ENCODE data around the gene GPR3. TPM values are rescaled to one million over a fixed set of nuclear protein-coding genes. Genes with fewer than 3 reads are reported as not detected.

Gene GPR3
- total RNA-seq, 2 experiments from 2014 or later = 0.44 to 0.49 TPM

GRCh38 chr1:27363766-27364695 lies 28.4 kb upstream of the GPR3 start:
- CTCF ChIA-PET = interaction anchor here (1.1 to 9.1 kb wide), 5 partner anchors 7 to 41 kb away, joined by 3 to 127 read pairs (median 24); partner anchors contain the start of gene GPR3
- Mint-ChIP-seq H3K27ac (no peak overlapping the region), H3K9me3 (ENCODE audit: low read depth) (no peaks in the 10 kb centered on the region), H3K4me1 (peaks cover 31% of the 10 kb centered on the region), H3K4me3 (no peak overlapping the region), H3K27me3 (peaks cover 11% of the 10 kb centered on the region), H3K36me3 (no peaks in the 10 kb centered on the region)
- DNase-seq (no peak), ATAC-seq (no peak)

- Mint-ChIP-seq H3K4me3 (peak overlapping the region; percentile 78), H3K27me3 (peaks cover 9% of the 10 kb centered on the region)
- CTCF ChIA-PET = interaction anchor here (0.9 to 9.1 kb wide), 16 partner anchors 8 to 320 kb away, joined by 3 to 127 read pairs (median 10); partner anchors contain the start of genes GPR3 and SYTL1
Measured at GRCh38 chr1:27364696-27365371, 27.6 kb upstream of the GPR3 start.

GRCh38 chr1:27365372-27366112 lies 26.9 kb upstream of the GPR3 start:
- ATAC-seq (peak; percentile 69), DNase-seq (peak; percentile 89)
- Mint-ChIP-seq H3K36me3 (no peaks in the 10 kb centered on the region), H3K4me1 (peaks cover 27% of the 10 kb centered on the region), H3K4me3 (peak overlapping the region; percentile 78), H3K9me3 (ENCODE audit: low read depth) (no peaks in the 10 kb centered on the region), H3K27me3 (peaks cover 7% of the 10 kb centered on the region), H3K27ac (peak overlapping the region; percentile 79)
- CTCF ChIA-PET = interaction anchor here (0.6 to 9.1 kb wide), 30 partner anchors 9 to 321 kb away, joined by 3 to 127 read pairs (median 4); partner anchors contain the start of genes GPR3 and SYTL1

More at GRCh38 chr1:27364696-27365371, 27.6 kb upstream of the GPR3 start:
- Mint-ChIP-seq H3K27ac (no peak overlapping the region), H3K36me3 (no peaks in the 10 kb centered on the region), H3K4me1 (peaks cover 32% of the 10 kb centered on the region), H3K9me3 (ENCODE audit: low read depth) (no peaks in the 10 kb centered on the region)
- ATAC-seq = no peak
- no peak for DNase-seq

GRCh38 chr1:27366113-27366410 lies 26.4 kb upstream of the GPR3 start:
- CTCF ChIA-PET = interaction anchor here (0.6 to 9.1 kb wide), 31 partner anchors 9 to 322 kb away, joined by 3 to 127 read pairs (median 4); partner anchors contain the start of genes GPR3 and SYTL1

GRCh38 chr1:27366411-27367159 lies 25.8 kb upstream of the GPR3 start, which contains the start of gene MAP3K6:
TSS of gene MAP3K6 (minus strand) at chr1:27366961. CDS start at chr1:27366597, 364 bp downstream.
- H3K9me3 Mint-ChIP-seq (ENCODE audit: low read depth) = no peaks in the 10 kb centered on the region
- H3K27me3 Mint-ChIP-seq = peaks cover 7% of the 10 kb centered on the region
- CTCF ChIA-PET = interaction anchor here (0.5 to 9.1 kb wide), 31 partner anchors 10 to 557 kb away, joined by 3 to 127 read pairs (median 4); partner anchors contain the start of genes GPR3 and SYTL1
- H3K36me3 Mint-ChIP-seq = no peaks in the 10 kb centered on the region
- ATAC-seq (peak; percentile 58), DNase-seq (peak; percentile 59)
- H3K4me1 Mint-ChIP-seq = peaks cover 26% of the 10 kb centered on the region
- H3K27ac Mint-ChIP-seq = peak within 1 kb of the TSS; percentile 74
- peak within 1 kb of the TSS; percentile 78 for H3K4me3 Mint-ChIP-seq

More at GRCh38 chr1:27366113-27366410, 26.4 kb upstream of the GPR3 start:
- Mint-ChIP-seq H3K27me3 (peaks cover 7% of the 10 kb centered on the region), H3K9me3 (ENCODE audit: low read depth) (no peaks in the 10 kb centered on the region), H3K4me1 (peaks cover 26% of the 10 kb centered on the region), H3K36me3 (no peaks in the 10 kb centered on the region), H3K27ac (peak overlapping the region; percentile 74), H3K4me3 (peak overlapping the region; percentile 78)
- ATAC-seq (peak; percentile 79), DNase-seq (peak; percentile 83)

- DNase-seq (no peak), ATAC-seq (no peak)
- CTCF ChIA-PET = interaction anchor here (0.5 to 9.1 kb wide), 20 partner anchors 10 to 323 kb away, joined by 3 to 127 read pairs (median 6); partner anchors contain the start of genes GPR3 and SYTL1
- Mint-ChIP-seq H3K4me1 (peaks cover 26% of the 10 kb centered on the region), H3K27me3 (peaks cover 7% of the 10 kb centered on the region), H3K36me3 (no peaks in the 10 kb centered on the region), H3K4me3 (peak overlapping the region; percentile 48), H3K27ac (peak overlapping the region; percentile 15), H3K9me3 (ENCODE audit: low read depth) (no peaks in the 10 kb centered on the region)
Measured at GRCh38 chr1:27367160-27367650, 25.2 kb upstream of the GPR3 start.

GRCh38 chr1:27368869-27369582 lies 23.4 kb upstream of the GPR3 start:
- no peaks in the 10 kb centered on the region for H3K9me3 Mint-ChIP-seq (ENCODE audit: low read depth)
- peaks cover 7% of the 10 kb centered on the region for H3K27me3 Mint-ChIP-seq
- CTCF ChIA-PET = interaction anchor here (0.6 to 9.1 kb wide), 5 partner anchors 12 to 72 kb away, joined by 3 to 127 read pairs (median 7); no protein-coding TSS in a partner anchor
- no peaks in the 10 kb centered on the region for H3K36me3 Mint-ChIP-seq
- H3K4me1 Mint-ChIP-seq = peaks cover 26% of the 10 kb centered on the region
- ATAC-seq (no peak), DNase-seq (no peak)
- H3K4me3 Mint-ChIP-seq = no peak overlapping the region
- no peak overlapping the region for H3K27ac Mint-ChIP-seq

- CTCF ChIA-PET = interaction anchor here (1.1 to 9.1 kb wide), 4 partner anchors 10 to 62 kb away, joined by 3 to 127 read pairs (median 4); no protein-coding TSS in a partner anchor
- no peaks in the 10 kb centered on the region for H3K36me3 Mint-ChIP-seq
- H3K4me3 Mint-ChIP-seq = no peak overlapping the region
- no peaks in the 10 kb centered on the region for H3K9me3 Mint-ChIP-seq (ENCODE audit: low read depth)
- DNase-seq (no peak), ATAC-seq (no peak)
- H3K4me1 Mint-ChIP-seq = peaks cover 14% of the 10 kb centered on the region
- H3K27me3 Mint-ChIP-seq = peaks cover 4% of the 10 kb centered on the region
- no peak overlapping the region for H3K27ac Mint-ChIP-seq
Measured at GRCh38 chr1:27372022-27372807, 20.2 kb upstream of the GPR3 start.

GRCh38 chr1:27372808-27373690 lies 19.4 kb upstream of the GPR3 start:
- ATAC-seq (no peak), DNase-seq (no peak)
- no peak overlapping the region for H3K27ac Mint-ChIP-seq
- CTCF ChIA-PET = interaction anchor here (1.1 to 9.1 kb wide), 3 partner anchors 11 to 63 kb away, joined by 3 to 127 read pairs (median 4); no protein-coding TSS in a partner anchor
- H3K4me1 Mint-ChIP-seq = peaks cover 9% of the 10 kb centered on the region
- no peaks in the 10 kb centered on the region for H3K9me3 Mint-ChIP-seq (ENCODE audit: low read depth)
- peaks cover 3% of the 10 kb centered on the region for H3K27me3 Mint-ChIP-seq
- H3K4me3 Mint-ChIP-seq = no peak overlapping the region
- H3K36me3 Mint-ChIP-seq = no peaks in the 10 kb centered on the region
